HTERT RPE-1 (cell line): ENCODE results near the gene MAP4K2.

ENCODE experiments used
- in situ Hi-C: fragments of 300-500 bp; cut with MboI; formaldehyde crosslinking; loops from 4 replicates; pipeline ENCODE4 v1.14.3; 2020; ENCODE audit warnings: low sequenced_read_pairs

MAP4K2 gene

DNA sequence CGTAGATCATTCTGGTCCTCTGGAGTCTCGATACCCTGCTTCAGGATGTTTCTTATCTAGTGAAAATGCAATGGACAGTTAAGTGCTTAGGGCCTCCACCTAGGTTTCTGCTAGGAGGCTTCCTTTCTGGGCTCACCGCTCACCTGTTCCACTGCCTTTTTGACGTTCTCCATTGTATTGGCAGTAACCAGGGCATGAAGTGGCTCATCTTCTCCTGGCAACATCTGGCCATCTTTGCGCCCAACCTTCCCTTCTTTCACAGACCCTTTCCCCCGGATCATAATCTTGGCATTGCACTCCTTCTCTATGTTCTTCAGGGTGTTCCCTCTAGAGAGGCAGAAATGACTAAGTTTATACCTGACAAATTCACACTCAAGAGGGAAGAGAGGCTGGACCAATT, 33.7 kb downstream of the MAP4K2 start:
- in situ Hi-C loops, result no loop called here

GRCh38 chr11:64768300-64768694, 34.7 kb downstream of the MAP4K2 start:
- in situ Hi-C loops, result no loop called here

DNA sequence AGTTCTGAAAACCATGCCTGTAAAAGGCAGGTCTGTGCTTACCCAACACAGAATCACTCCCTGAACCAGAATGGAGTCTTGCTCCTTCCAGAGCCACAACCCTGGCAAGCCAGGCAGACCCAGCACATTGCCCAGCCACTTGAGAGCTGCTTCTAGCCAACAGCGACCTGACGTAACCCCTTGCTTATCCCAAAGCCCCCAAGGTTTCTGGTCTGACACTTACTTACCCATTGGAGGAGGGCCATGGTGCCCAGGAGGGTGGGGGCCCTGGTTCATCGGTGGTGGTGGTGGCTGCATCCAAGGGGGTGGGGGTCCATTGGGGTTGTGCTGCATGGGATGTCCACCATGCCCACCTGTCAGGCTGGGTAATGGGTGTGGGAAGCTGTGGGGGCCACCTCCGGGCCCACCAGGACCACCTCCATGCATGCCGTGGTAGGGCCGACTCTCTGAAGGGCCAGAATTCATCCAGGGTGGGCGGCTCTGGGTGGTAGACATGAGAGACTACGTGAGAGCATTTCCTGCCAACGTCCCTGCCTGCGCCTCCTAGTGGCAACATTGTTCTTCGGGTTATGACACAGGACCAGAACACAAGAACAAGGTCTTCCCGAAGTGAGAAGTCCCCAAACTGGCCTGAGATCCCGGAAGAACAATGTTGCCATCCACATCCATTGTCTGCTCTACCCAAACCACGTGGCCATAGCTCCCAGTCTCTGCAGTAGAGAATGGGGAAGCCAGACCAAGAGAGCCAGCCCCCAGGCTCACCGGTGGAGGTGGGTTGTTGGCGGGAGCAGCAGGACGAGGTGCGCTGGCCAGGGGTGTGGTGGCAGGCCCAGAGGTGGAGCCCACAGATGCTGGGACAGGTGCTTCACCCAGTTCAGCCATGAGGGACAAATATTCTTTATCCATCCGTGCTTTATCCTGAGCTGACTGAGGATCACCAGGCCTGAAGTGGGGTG, 35.4 kb downstream of the MAP4K2 start:
- in situ Hi-C loops, result no loop called here

DNA sequence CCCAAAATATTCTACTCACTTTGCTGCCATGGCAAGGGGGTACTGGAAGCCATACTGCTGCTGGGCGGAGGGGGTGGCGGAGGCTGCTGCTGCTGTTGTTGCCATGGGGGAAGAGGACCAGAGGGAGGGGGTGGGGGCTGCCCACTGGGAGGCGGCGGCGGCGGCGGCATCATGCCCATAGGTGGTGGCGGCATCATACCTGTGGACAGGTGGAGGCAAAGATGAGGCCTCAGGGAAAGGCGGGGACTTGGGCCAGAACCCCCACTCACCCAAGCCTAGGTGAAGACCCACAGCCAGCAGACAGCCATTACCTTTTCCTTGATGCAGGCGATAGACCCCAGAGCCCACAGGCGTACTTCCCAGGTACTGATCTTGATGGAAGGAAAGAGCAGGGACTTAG, 36.1 kb downstream of the MAP4K2 start:
- in situ Hi-C loops, result no loop called here

DNA sequence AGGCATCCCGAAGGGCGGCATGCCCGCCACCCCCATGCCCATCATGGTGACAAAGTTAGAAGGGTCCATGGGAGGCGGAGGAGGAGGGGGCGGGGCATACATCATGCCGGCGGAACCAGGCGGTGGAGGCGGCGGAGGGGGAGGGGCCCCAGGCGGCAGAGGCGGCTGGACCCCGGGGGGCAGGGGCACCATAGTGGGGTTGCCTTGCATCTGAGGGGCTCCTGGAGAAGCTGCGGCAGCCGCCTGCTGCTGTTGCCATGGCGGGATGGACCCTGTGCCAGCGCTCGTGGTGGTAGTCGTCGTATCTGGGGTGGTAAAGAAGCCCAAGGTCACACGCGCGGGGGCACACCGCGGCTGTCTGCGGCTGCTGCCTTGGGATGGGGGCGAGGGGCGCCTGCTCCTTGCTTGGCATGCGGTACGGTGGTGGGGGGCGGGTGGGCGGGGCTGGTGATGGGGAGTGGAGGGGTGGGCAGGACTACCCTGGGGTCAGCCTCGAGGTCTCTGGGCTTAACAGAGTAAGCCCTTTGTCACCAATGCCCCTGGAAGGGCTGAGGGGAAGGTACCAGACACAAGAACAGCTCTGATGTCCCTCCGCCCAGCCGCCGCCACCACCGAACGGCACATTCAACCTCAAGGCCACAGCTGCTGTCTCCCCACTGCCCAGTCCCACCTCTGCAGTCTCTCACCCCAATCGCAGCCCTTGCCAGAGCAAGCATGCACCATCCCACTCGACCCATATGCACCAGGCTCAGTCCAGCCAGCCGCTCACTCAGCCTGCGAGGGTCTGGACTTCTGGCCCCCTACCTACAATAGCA, 37.0 kb downstream of the MAP4K2 start:
- in situ Hi-C loops, result no loop called here

GRCh38 chr11:64765291-64765850, 37.6 kb downstream of the MAP4K2 start:
- in situ Hi-C loops, result no loop called here

DNA sequence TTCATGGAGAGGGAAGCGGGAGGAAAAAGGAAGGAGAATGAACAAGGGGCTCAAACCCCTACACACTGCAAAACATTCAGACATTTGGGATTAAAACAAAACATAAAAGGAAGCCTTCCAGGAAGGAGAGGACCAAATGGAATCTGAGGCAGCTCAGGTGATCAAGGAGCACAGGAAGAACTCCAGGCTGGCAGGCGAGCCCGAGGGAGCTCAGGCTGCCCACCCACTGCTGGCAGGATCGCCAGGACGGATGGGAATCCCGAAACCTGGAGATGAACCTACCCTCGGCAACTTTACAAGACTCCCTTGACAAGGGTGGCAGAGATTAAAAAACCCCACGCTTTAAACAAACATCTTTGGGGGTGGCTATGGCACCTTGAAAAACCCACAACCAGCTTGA, 38.3 kb downstream of the MAP4K2 start:
- in situ Hi-C loops, result no loop called here

DNA sequence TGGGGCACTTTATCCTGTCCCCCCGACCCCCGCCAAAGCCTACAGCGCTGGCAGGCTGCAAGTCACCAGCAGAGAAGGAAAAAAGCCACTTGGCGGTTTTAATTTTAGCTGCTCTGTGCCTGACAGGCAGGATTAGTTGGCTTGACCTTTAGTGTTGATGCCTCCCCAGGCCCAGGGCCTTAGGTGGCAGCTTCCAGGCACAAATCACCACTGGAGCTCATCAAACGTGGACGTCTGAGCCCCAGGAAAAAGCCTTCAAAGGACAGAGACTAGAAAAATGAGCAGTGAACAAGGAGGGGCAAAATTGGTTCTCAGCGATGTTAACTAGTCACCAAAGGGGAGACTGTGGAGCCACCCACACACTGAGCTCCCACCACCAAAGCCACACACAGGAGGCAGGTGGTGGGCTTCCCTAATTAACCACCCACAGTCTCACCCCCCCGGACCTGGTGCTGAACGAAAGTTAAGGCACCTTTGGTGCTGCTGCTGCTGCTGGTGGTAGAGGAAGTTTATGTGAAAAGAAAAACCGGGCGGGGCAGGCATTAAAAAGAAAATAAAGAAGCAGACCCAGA, 38.9 kb downstream of the MAP4K2 start:
- in situ Hi-C loops, result no loop called here

GRCh38 chr11:64763526-64764039, 39.4 kb downstream of the MAP4K2 start:
- in situ Hi-C loops, result no loop called here

GRCh38 chr11:64762674-64763525, 40.1 kb downstream of the MAP4K2 start:
- in situ Hi-C loops, result no loop called here

- in situ Hi-C loops, result no loop called here
Measured at GRCh38 chr11:64762277-64762673, 40.7 kb downstream of the MAP4K2 start.

- in situ Hi-C loops, result no loop called here
Measured at GRCh38 chr11:64760759-64761420, 42.1 kb downstream of the MAP4K2 start.

- in situ Hi-C loops, result no loop called here
Measured at GRCh38 chr11:64759722-64760719, 43.0 kb downstream of the MAP4K2 start, which contains the start of gene PYGM. TSS of gene PYGM (minus strand) at chr11:64759974. CDS start at chr11:64759898, 76 bp downstream.

DNA sequence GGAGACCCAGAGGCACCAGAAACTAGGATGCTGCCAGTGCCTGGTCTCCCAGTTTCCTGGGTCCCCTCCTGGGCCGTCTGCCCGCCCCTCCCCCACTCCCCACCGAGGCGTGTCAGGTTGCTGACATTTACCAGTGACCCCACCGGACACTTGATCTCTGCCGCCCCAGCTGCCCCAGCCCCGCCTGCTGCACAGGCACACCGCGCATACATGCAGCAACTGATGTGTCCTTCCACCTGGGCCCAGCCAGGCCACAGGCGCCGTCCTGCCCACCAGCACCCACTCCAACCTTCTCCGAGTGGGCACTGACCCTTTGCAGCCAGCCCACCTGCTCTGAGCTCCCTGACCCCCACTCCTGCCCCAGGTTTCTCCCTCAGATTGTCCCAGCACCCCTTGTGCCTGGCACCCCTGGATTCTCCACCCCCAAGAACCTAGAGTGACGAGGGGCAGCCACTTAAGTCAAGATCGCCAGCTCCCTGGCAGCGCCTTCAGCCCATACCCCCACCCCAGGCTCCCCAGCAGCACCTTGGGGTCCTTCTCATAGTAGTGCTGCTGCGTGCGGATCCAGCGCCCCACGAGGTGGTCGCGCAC, 43.8 kb downstream of the MAP4K2 start:
- in situ Hi-C loops, result no loop called here

DNA sequence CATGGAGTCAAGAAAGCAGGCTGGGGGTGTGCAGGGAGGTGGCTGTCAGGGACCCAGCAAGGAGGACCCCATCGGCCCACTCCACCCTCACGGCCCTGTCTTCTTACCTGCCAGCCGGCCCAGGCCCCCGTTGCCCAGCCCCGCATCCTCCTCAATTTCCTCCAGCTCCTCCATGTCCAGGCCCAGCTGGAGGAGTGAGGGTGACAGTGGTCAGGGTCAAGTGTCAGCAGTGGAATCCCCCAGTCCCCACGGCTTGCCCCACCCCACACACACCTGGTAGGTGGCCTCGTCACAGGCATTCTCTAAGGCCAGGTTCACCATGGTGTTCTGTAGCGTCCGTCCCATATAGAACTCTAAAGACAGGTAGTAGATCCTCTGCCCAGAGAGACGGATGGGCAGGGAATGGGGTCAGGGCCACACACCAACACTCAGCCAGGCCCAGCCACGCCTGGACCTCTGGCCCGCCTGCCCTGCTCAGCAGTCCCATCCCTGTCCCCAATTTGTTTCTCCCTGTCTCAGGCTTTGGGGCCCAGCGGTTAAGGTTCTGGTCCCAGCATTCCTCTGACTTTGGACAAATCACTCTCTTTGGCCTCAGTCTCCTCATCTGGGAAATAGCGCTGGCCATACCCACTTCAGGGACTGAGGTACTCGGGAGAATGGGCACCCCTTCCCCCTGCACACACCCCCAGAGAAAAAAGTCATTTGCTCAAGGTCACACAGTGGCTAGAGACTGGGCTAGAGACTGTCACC, 44.5 kb downstream of the MAP4K2 start:
- in situ Hi-C loops, result no loop called here

GRCh38 chr11:64757549-64758329, 45.3 kb downstream of the MAP4K2 start:
- in situ Hi-C loops, result no loop called here
